ENCODE data around the gene OSMR.
A peak's percentile ranks its signal among the peaks of the same experiment; 100 is the strongest.

The OSMR gene

GRCh38 chr5:38827525-38827924, 18.3 kb upstream of the OSMR start (continued):
- TF ChIP-seq, protein P1, sequence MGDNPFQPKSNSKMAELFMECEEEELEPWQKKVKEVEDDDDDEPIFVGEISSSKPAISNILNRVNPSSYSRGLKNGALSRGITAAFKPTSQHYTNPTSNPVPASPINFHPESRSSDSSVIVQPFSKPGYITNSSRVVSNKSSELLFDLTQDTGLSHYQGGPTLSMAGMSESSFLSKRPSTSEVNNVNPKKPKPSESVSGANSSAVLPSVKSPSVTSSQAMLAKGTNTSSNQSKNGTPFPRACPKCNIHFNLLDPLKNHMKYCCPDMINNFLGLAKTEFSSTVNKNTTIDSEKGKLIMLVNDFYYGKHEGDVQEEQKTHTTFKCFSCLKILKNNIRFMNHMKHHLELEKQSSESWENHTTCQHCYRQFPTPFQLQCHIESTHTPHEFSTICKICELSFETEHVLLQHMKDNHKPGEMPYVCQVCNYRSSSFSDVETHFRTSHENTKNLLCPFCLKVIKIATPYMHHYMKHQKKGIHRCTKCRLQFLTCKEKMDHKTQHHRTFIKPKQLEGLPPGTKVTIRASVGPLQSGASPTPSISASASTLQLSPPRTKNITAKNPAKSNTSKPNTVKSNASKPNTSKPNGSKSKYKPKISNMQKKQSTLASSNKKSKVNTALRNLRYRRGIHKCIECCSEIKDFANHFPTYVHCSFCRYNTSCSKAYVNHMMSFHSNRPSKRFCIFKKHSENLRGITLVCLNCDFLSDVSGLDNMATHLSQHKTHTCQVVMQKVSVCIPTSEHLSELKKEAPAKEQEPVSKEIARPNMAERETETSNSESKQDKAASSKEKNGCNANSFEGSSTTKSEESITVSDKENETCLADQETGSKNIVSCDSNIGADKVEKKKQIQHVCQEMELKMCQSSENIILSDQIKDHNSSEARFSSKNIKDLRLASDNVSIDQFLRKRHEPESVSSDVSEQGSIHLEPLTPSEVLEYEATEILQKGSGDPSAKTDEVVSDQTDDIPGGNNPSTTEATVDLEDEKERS (tag by site-specific recombination; IDR thresholded peaks at IDR 0.05) = 0 out of 2 replicates have a peak, but pooled peaks have one; percentile 9
- TF ChIP-seq TRIM28 (IDR thresholded peaks at IDR 0.05; ENCODE audit: borderline replicate concordance, low read length) (no peak), ZBTB8A (tag by site-specific recombination; IDR thresholded peaks at IDR 0.05) (no peak), ZFP41 (tag by site-specific recombination; IDR thresholded peaks at IDR 0.05; ENCODE audit: borderline replicate concordance) (no peak), HOXC10 (CRISPR knock-in tag; IDR thresholded peaks at IDR 0.05) (no peak), ZNF530 (tag by site-specific recombination; IDR thresholded peaks at IDR 0.05; ENCODE audit: low read depth) (no peak), ZNF514 (tag by site-specific recombination; IDR thresholded peaks at IDR 0.05) (no peak), ZBTB21 (tag by site-specific recombination; IDR thresholded peaks at IDR 0.05) (peak; percentile 76), ZNF549 (tag by site-specific recombination; IDR thresholded peaks at IDR 0.05) (no peak), ZIC2 (tag by site-specific recombination; IDR thresholded peaks at IDR 0.05) (no peak), ZNF174 (tag by site-specific recombination; IDR thresholded peaks at IDR 0.05) (no peak), ZNF121 (tag by site-specific recombination; IDR thresholded peaks at IDR 0.05) (no peak), ZNF302 (tag by site-specific recombination; IDR thresholded peaks at IDR 0.05; ENCODE audit: low read depth) (no peak), ZNF266 (tag by site-specific recombination; IDR thresholded peaks at IDR 0.05; ENCODE audit: low read depth) (no peak), SP2 (tag by site-specific recombination; IDR thresholded peaks at IDR 0.05) (peak; percentile 25; the same call in 1 of the 2 replicates), GLI2 (tag by site-specific recombination; IDR thresholded peaks at IDR 0.05; ENCODE audit: borderline replicate concordance, low read depth) (no peak), IKZF3 (tag by site-specific recombination; IDR thresholded peaks at IDR 0.05) (no peak), ZNF670 (tag by site-specific recombination; IDR thresholded peaks at IDR 0.05; ENCODE audit: low read depth) (no peak), ZNF596 (tag by site-specific recombination; IDR thresholded peaks at IDR 0.05) (no peak), ZBTB11 (tag by site-specific recombination; conservative IDR thresholded peaks at IDR 0.05; ENCODE audit: low read depth) (no peak), ZNF664 (tag by site-specific recombination; IDR thresholded peaks at IDR 0.05) (no peak), ZNF558 (tag by site-specific recombination; IDR thresholded peaks at IDR 0.05) (no peak), ZNF830 (tag by site-specific recombination; IDR thresholded peaks at IDR 0.05; ENCODE audit: low read depth) (no peak), ZNF626 (tag by site-specific recombination; IDR thresholded peaks at IDR 0.05) (no peak), ZNF202 (tag by site-specific recombination; IDR thresholded peaks at IDR 0.05; ENCODE audit: borderline replicate concordance) (no peak), ZNF610 (tag by site-specific recombination; IDR thresholded peaks at IDR 0.05; ENCODE audit: borderline replicate concordance) (no peak), ZNF692 (tag by site-specific recombination; IDR thresholded peaks at IDR 0.05) (no peak)
- TF ChIP-seq, protein P2, sequence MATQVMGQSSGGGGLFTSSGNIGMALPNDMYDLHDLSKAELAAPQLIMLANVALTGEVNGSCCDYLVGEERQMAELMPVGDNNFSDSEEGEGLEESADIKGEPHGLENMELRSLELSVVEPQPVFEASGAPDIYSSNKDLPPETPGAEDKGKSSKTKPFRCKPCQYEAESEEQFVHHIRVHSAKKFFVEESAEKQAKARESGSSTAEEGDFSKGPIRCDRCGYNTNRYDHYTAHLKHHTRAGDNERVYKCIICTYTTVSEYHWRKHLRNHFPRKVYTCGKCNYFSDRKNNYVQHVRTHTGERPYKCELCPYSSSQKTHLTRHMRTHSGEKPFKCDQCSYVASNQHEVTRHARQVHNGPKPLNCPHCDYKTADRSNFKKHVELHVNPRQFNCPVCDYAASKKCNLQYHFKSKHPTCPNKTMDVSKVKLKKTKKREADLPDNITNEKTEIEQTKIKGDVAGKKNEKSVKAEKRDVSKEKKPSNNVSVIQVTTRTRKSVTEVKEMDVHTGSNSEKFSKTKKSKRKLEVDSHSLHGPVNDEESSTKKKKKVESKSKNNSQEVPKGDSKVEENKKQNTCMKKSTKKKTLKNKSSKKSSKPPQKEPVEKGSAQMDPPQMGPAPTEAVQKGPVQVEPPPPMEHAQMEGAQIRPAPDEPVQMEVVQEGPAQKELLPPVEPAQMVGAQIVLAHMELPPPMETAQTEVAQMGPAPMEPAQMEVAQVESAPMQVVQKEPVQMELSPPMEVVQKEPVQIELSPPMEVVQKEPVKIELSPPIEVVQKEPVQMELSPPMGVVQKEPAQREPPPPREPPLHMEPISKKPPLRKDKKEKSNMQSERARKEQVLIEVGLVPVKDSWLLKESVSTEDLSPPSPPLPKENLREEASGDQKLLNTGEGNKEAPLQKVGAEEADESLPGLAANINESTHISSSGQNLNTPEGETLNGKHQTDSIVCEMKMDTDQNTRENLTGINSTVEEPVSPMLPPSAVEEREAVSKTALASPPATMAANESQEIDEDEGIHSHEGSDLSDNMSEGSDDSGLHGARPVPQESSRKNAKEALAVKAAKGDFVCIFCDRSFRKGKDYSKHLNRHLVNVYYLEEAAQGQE (tag by site-specific recombination; IDR thresholded peaks at IDR 0.05) = no peak
- TF ChIP-seq, protein P3, sequence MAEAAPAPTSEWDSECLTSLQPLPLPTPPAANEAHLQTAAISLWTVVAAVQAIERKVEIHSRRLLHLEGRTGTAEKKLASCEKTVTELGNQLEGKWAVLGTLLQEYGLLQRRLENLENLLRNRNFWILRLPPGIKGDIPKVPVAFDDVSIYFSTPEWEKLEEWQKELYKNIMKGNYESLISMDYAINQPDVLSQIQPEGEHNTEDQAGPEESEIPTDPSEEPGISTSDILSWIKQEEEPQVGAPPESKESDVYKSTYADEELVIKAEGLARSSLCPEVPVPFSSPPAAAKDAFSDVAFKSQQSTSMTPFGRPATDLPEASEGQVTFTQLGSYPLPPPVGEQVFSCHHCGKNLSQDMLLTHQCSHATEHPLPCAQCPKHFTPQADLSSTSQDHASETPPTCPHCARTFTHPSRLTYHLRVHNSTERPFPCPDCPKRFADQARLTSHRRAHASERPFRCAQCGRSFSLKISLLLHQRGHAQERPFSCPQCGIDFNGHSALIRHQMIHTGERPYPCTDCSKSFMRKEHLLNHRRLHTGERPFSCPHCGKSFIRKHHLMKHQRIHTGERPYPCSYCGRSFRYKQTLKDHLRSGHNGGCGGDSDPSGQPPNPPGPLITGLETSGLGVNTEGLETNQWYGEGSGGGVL (tag by site-specific recombination; IDR thresholded peaks at IDR 0.05) = peak; percentile 99

Measured in HEK293 (cell line).